T-helper 2 cell treated with Interferon-gamma antibody and Interleukin-4, amounts not matched to agents 5 μg/mL and 100 μg/mL, for 36 hours (primary cell): ENCODE results near the gene ABCG2.
A peak's percentile ranks its signal among the peaks of the same experiment; 100 is the strongest.
"Not testable (repeated sequence)": the region's sequence is repeated elsewhere in the genome, so short reads cannot be mapped to it uniquely, and the experiment has no call there.

Experiments used
- DNase-seq: peaks from one replicate; pipeline ENCODE4 v3.0.0; 2021; ENCODE audit warnings: low spot score
- H3K27ac Mint-ChIP-seq: one replicate; pipeline ENCODE4 v1.8.0; 2021; ENCODE audit warnings: mild to moderate bottlenecking, mixed read lengths
- H3K27me3 Mint-ChIP-seq: one replicate; pipeline ENCODE4 v1.8.0; 2021; ENCODE audit warnings: low read depth, mixed read lengths
- H3K36me3 Mint-ChIP-seq: one replicate; pipeline ENCODE4 v1.8.0; 2021; ENCODE audit warnings: low read depth, mixed read lengths
- H3K4me1 Mint-ChIP-seq: one replicate; pipeline ENCODE4 v1.8.0; 2021; ENCODE audit warnings: low read depth, mixed read lengths
- H3K4me3 Mint-ChIP-seq: one replicate; pipeline ENCODE4 v1.8.0; 2022; ENCODE audit warnings: mild to moderate bottlenecking, moderate library complexity, mixed read lengths
- H3K9me3 Mint-ChIP-seq: one replicate; pipeline ENCODE4 v1.8.0; 2021; ENCODE audit warnings: mixed read lengths

ABCG2 gene

DNA sequence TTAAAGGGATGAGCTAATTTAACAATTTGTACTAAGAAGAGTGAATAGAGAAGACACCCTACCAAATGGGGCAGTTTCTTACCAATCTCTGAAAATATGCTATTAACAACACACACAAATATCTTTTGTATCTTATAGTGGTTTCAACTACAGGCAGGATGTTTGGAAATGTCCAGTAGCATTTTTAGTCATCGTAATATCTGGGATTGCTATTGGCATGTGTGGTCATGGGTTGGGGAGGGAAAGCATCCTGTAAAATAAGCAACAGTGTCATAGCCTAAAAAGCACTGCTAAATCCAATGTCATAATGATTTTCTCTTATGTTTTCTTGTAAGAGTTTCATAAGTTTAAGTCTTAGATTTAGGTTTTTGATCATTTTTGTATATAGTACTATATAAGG, 29.3 kb upstream of the ABCG2 start:
- peaks cover 2% of the 10 kb centered on the region for H3K36me3 Mint-ChIP-seq

DNA sequence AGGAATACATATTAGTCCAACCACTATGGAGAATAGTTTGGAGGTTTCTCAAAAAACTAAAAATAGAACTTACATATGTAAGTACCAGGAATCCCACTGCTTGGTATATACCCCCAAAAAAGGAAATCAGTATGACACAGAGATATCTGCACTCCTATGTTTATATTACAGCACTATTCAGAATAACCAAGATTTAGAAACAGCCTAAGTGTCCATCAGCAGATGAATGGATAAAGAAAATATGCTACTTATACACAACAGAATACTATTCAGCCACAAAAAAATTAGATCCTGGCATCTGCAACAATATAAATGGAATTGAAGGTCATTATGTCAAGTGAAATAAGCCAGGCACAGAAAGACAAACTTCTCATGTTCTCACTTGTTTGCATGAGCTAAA, 27.5 kb upstream of the ABCG2 start:
- H3K4me1 Mint-ChIP-seq = peaks cover 20% of the 10 kb centered on the region
- H3K27ac Mint-ChIP-seq = no peak overlapping the region
- H3K27me3 Mint-ChIP-seq = peaks cover 16% of the 10 kb centered on the region
- H3K36me3 Mint-ChIP-seq = peaks cover 10% of the 10 kb centered on the region
- no peak for DNase-seq
- H3K4me3 Mint-ChIP-seq = no peak overlapping the region
- peaks cover 11% of the 10 kb centered on the region for H3K9me3 Mint-ChIP-seq

More for the DNA sequence above, 29.3 kb upstream of the ABCG2 start:
- Mint-ChIP-seq H3K4me3 (no peak overlapping the region), H3K4me1 (peaks cover 10% of the 10 kb centered on the region), H3K27me3 (peaks cover 16% of the 10 kb centered on the region), H3K9me3 (no peaks in the 10 kb centered on the region), H3K27ac (no peak overlapping the region)
- no peak for DNase-seq

DNA sequence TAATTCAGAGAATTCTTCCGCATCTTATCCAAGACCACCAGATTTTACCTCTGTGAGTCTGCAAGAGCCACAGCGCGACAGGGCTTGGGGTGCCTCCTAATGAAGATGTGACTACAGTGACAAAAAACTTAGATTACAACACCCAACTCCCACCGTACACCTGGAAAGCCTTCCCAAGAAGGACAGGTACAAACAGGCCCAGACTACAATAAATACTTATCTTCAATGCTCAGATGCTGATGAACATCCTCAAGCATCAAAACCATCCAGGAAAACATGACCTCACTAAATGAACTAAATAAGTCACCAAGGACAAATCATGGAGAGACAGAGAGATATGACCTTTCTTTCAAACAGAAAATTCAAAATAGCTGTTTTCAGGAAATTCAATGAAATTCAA, 20.8 kb upstream of the ABCG2 start:
- Mint-ChIP-seq H3K27me3 (peaks cover 6% of the 10 kb centered on the region), H3K4me1 (peaks cover 13% of the 10 kb centered on the region), H3K4me3 (no peak overlapping the region), H3K36me3 (peaks cover 10% of the 10 kb centered on the region), H3K9me3 (peaks cover 23% of the 10 kb centered on the region), H3K27ac (no peak overlapping the region)
- no peak for DNase-seq

DNA sequence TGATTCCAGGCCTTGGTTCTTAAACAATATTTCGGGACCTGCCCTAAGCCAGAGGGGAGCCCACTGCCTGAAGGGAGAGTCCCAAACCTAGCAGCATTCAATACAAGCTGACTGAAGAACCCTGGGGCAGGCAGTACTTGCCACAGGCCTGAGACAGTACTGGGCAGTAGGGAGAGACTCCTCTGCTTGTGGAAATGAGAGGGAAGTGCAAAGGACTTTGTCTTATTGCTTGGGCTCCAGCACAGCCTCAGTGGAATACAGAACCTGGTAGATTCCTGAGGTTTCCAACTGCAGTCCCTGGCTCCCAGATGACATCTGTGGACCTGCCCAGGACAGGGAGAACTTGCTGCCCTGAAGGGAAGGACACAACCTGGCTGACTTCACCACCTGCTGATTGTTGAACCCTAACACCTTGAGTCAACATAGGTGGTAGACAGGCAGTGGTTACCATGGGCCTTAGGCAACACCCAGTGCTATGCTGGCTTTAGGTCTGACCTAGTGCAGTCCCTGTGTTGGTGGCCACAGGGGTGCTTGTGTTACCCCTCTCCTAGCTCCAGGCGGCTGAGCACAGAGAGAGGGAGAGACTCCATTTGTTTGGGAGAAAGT, 20.3 kb upstream of the ABCG2 start:
- H3K9me3 Mint-ChIP-seq = peaks cover 23% of the 10 kb centered on the region
- peaks cover 4% of the 10 kb centered on the region for H3K27me3 Mint-ChIP-seq
- H3K36me3 Mint-ChIP-seq = peaks cover 10% of the 10 kb centered on the region
- no peak for DNase-seq
- no peak overlapping the region for H3K4me3 Mint-ChIP-seq
- H3K4me1 Mint-ChIP-seq = peaks cover 13% of the 10 kb centered on the region
- H3K27ac Mint-ChIP-seq = no peak overlapping the region

DNA sequence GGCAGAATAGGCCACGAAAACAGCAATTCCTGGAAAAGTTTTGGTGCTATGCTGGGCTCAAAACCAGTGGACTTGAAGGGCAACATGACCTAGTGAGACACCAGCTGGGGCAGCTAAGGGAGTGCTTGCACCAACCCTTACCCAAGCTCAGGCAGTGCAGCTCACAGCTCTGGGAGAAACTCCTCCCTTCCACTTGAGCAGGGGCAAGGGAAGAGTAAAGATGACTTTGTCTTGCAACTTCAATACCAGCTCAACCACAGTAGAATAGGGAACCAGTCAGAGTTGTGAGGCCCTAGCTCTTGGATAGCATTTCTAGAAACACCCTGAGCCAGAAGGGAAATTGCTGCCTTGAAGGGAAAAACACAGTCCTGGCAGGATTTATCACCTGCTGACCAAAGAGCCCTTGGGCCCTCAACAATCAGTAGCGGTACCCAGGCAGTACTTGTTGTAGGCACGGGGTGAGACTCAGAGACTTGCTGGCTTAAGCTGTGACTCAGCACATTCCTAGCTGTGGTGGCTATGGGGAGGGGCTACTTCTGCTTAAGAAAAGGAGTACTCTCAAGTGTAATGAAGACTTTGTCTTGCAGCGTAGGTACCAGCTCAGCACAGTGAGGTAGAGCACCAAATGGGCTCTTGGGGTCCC, 19.7 kb upstream of the ABCG2 start:
- peaks cover 23% of the 10 kb centered on the region for H3K9me3 Mint-ChIP-seq
- H3K4me1 Mint-ChIP-seq = peaks cover 11% of the 10 kb centered on the region
- peaks cover 1% of the 10 kb centered on the region for H3K27me3 Mint-ChIP-seq
- no peak overlapping the region for H3K27ac Mint-ChIP-seq
- H3K4me3 Mint-ChIP-seq = no peak overlapping the region
- H3K36me3 Mint-ChIP-seq = peaks cover 9% of the 10 kb centered on the region
- no peak for DNase-seq

DNA sequence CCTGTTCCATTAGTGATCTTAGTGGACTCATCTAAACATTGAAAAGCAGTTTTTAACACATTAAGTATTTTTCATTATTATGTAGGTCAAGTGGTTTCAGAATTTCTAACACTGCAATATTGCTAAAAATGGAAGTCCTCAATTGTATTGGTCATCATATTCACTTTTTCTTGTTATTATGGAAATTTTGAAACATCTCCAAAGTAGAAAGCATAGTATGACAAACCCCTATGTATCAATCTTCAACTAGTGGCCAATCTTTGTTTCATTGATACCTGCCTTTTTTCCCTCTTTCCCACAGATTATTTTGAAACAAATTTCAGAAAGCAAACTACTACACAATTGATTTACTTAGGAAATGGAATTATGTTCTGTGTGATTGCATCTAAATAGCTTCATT, 14.5 kb upstream of the ABCG2 start:
- Mint-ChIP-seq H3K4me1 (no peaks in the 10 kb centered on the region), H3K36me3 (no peaks in the 10 kb centered on the region), H3K27ac (no peak overlapping the region), H3K27me3 (no peaks in the 10 kb centered on the region), H3K9me3 (no peaks in the 10 kb centered on the region), H3K4me3 (no peak overlapping the region)
- no peak for DNase-seq

DNA sequence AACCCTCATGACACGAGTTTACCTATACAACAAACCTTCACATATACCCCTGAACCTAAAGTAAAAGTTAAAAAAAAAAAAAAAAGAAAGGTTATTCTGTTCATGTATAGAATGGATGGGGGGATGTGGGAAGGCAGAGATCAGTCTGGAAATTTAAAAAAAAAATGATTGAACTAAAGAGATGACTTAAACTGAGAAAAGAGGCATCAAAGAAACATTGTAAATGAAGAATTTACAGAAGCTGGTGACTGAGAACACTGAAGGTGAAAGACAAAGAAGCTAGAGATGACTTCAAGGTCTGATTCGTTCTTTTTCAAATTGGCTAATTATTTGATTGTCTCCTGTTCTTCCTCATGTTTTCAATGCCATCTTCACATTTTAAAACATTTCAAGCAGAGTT, 12.8 kb upstream of the ABCG2 start:
- no peak for DNase-seq
- no peak overlapping the region for H3K27ac Mint-ChIP-seq
- H3K27me3 Mint-ChIP-seq = no peaks in the 10 kb centered on the region
- H3K36me3 Mint-ChIP-seq = no peaks in the 10 kb centered on the region
- H3K4me1 Mint-ChIP-seq = no peaks in the 10 kb centered on the region
- H3K9me3 Mint-ChIP-seq = no peaks in the 10 kb centered on the region
- H3K4me3 Mint-ChIP-seq = no peak overlapping the region

DNA sequence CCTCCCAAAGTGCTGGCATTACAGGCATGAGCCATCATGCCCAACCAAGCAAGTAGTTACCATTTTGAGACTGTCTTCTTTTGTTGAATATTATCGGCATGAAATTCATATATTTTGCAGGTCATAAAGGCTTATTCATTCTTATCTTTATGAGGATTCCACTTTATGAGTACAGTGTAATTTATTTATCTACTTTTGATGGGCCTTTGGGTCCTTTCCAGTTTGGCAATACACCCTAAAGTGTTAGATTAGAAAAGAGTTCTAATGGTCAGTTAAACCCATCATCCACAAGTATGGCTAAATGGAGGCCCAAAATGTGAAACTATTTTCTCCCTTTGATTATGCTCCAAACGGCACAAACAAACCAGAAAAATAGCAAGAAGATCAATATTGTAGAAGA, 10.9 kb upstream of the ABCG2 start:
- H3K4me3 Mint-ChIP-seq = no peak overlapping the region
- H3K36me3 Mint-ChIP-seq = no peaks in the 10 kb centered on the region
- DNase-seq = no peak
- H3K4me1 Mint-ChIP-seq = no peaks in the 10 kb centered on the region
- peaks cover 6% of the 10 kb centered on the region for H3K9me3 Mint-ChIP-seq
- no peaks in the 10 kb centered on the region for H3K27me3 Mint-ChIP-seq
- H3K27ac Mint-ChIP-seq = no peak overlapping the region

DNA sequence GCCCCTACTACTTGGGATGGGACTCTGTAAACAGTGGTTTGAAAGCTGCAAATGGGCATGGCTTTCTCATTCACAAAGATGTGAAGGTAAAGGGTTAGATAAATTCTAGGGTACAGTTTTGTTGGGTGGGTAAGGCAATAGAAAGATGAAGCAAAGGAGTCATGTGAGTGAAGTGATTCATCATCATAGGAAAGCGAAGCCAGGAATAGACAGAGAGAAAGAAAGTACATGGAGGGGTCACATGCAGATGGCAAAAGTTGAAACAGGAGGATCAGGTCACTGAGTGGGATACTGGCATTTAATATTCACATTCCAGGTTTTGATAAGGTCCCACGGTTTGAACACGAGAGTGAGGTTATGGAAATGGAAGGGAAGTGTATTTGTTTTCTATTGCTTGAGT, 8.2 kb upstream of the ABCG2 start:
- Mint-ChIP-seq H3K4me1 (no peaks in the 10 kb centered on the region), H3K27ac (no peak overlapping the region), H3K9me3 (peaks cover 7% of the 10 kb centered on the region), H3K36me3 (no peaks in the 10 kb centered on the region), H3K27me3 (no peaks in the 10 kb centered on the region), H3K4me3 (no peak overlapping the region)
- no peak for DNase-seq

DNA sequence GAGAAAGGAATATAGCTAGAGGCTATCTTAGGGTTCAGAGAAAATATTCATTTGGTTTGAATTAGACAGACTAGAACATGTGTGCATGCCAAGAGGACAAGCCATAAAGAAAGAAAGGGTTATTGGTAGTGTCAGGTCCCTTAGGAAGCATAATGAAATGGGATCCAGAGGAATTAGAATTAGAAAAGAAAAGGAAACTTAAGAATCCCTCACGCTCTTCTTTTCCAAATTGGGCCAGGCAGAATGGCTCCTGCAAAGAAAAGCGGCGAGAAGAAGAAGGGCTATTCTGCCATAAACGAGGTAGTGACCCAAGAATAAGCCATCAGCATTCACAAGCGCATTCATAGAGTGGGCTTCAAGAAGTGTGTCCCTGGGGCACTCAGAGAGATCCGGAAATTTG, 4.9 kb upstream of the ABCG2 start:
- Mint-ChIP-seq H3K27ac (no peak overlapping the region), H3K27me3 (peaks cover 7% of the 10 kb centered on the region), H3K36me3 (peaks cover 4% of the 10 kb centered on the region), H3K4me3 (no peak overlapping the region), H3K9me3 (peaks cover 7% of the 10 kb centered on the region), H3K4me1 (peaks cover 7% of the 10 kb centered on the region)
- DNase-seq = no peak

DNA sequence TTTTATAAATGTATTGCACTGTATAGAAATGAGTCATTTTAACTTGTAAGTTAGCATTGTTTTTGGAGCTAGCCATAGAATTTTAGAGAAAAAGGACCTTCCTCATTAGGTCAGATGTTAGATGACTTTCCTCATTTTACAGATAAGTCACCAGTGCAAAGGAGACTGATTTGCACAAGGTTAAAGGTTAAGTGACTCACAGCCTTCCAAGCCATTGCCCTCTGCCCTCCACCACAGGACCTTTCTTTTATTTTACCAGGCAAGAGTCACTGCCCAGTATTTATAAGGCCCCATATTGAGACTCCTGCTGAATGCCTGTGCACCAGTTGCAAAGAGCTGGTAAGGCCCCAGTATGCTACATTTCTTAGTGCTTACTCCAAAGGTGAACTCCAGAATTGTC, 4.2 kb upstream of the ABCG2 start:
- no peak for DNase-seq
- no peak overlapping the region for H3K4me3 Mint-ChIP-seq
- no peak overlapping the region for H3K27ac Mint-ChIP-seq
- H3K4me1 Mint-ChIP-seq = peaks cover 12% of the 10 kb centered on the region
- H3K36me3 Mint-ChIP-seq = peaks cover 4% of the 10 kb centered on the region
- H3K9me3 Mint-ChIP-seq = peaks cover 7% of the 10 kb centered on the region
- peaks cover 14% of the 10 kb centered on the region for H3K27me3 Mint-ChIP-seq

DNA sequence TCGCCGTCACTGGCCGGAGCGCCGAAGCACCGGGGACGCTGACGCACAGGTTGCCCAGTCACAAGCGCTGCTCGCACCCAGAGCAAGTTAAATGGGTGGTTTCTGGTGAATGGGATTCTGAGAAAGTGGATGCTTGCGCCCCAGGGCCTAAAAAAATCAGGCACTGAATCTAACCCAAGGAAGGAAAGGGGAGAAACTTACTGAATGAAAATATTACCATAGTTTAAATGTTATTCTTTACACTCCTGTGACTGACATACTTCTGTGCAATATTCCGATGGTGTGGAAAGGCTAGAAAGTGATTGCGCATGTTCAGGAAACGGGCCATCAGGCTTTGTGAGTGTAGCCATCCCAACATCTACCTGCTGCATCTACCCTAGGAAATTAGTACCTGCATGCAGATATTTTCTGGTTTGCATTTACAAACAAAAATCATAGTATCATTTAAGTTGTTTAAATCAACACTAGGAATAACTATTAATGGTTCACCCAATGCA, 838 bp upstream of the ABCG2 start:
- no peak for DNase-seq
- H3K4me3 Mint-ChIP-seq = peak overlapping the region; percentile 78
- peaks cover under 1% of the 10 kb centered on the region for H3K9me3 Mint-ChIP-seq
- H3K36me3 Mint-ChIP-seq = peaks cover 4% of the 10 kb centered on the region
- no peak overlapping the region for H3K27ac Mint-ChIP-seq
- peaks cover 12% of the 10 kb centered on the region for H3K4me1 Mint-ChIP-seq
- H3K27me3 Mint-ChIP-seq = peaks cover 20% of the 10 kb centered on the region

DNA sequence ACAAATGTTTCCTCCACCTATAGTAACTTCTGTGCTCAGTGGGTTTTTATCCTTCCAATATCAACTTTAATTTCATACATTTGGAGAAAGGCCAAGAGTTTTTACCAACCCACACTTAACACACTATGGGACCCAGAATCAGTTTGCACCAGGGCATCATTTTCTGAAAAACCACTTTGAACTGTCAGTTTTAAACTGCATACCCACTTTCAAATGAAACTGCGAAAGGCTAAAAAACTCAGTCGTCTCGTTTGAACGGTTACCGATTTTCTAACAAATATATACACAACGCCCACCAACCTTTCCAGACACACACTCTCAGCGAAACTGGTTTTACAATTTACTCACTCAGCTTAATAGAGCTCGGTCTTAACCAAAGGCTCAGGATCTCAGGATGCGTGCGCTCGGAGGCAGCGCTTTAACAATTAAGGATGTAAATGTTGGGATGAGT, 376 bp downstream of the ABCG2 start:
- peaks cover 20% of the 10 kb centered on the region for H3K27me3 Mint-ChIP-seq
- H3K9me3 Mint-ChIP-seq = no peaks in the 10 kb centered on the region
- peak overlapping the region; percentile 34 for H3K27ac Mint-ChIP-seq
- DNase-seq = no peak
- H3K4me3 Mint-ChIP-seq = peak overlapping the region; percentile 76
- peaks cover 4% of the 10 kb centered on the region for H3K36me3 Mint-ChIP-seq
- peaks cover 12% of the 10 kb centered on the region for H3K4me1 Mint-ChIP-seq

DNA sequence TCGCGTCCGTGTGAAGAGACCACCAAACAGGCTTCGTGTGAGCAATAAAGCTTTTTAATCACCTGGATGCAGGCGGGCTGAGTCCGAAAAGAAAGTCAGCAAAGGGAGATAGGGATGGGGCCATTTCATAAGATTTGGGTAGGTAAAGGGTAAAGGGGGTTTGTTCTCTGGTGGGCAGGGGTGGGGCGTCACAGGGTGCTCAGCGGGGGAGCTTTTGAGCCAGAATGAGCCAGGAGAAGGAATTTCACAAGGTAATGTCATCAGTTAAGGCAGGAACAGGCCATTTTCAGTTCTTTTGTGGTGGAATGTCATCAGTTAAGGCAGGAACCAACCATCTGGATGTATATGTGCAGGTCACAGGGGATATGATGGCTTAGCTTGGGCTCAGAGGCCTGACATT, 6.1 kb downstream of the ABCG2 start:
- not testable (repeated sequence) for H3K36me3 Mint-ChIP-seq, H3K4me1 Mint-ChIP-seq, DNase-seq, H3K27ac Mint-ChIP-seq, H3K4me3 Mint-ChIP-seq, H3K27me3 Mint-ChIP-seq, H3K9me3 Mint-ChIP-seq

DNA sequence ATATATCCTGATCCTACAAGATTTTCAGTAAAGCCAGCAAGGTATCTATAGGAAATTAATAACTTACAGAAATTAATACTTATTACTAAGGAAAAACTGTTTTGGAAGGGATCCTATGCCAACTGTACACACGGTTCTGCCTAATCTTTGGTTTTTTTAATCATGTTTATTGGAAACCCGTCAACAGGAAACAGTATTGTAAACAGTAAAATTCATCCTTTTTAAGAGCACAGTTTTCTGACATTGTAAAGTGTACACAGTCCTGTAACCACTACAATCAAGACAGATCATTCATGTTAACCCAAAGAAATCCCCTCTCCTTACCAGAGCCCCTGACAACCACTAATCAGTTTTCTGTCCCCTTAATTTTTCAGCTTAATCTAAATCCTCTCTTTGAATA, 9.9 kb downstream of the ABCG2 start:
- Mint-ChIP-seq H3K4me1 (no peaks in the 10 kb centered on the region), H3K4me3 (no peak overlapping the region), H3K27me3 (peaks cover 4% of the 10 kb centered on the region)

More for the DNA sequence above, 9.9 kb downstream of the ABCG2 start:
- Mint-ChIP-seq H3K9me3 (no peaks in the 10 kb centered on the region), H3K36me3 (no peaks in the 10 kb centered on the region), H3K27ac (no peak overlapping the region)
- no peak for DNase-seq
